Left lung (tissue), 10 donors: ENCODE results near the gene CHN1. TPM values are rescaled to one million over a fixed set of nuclear protein-coding genes. Genes with fewer than 3 reads are reported as not detected.

Experiments used
- ATAC-seq: fragments of 200-7000 bp; cut with Tn5 transposase; one replicate; pipeline ENCODE4 v1.9.1; 2020; ENCODE audit warnings: moderate library complexity
- DNase-seq, 4 donors: peaks; one replicate each; pipeline ENCODE4 v3.0.0-alpha.2; 2013 to 2020
- H3K27ac ChIP-seq, 2 donors: fragments of 200-600 bp; sonication (generic) in 1 of 2; one replicate each; pipeline versions ENCODE4 v1.5.0 to v1.8.0; 2020 to 2021
- H3K27me3 ChIP-seq, 2 donors: fragments of 200-600 bp; sonication (generic) in 1 of 2; one replicate each; pipeline versions ENCODE4 v1.5.0 to v1.8.0; 2020 to 2021
- H3K36me3 ChIP-seq, 2 donors: fragments of 200-600 bp; sonication (generic) in 1 of 2; one replicate each; pipeline versions ENCODE4 v1.5.0 to v1.8.0; 2020 to 2021
- H3K4me1 ChIP-seq, 2 donors: fragments of 200-600 bp; one replicate each; pipeline ENCODE4 v1.8.0; 2021
- H3K4me3 ChIP-seq, 2 donors: fragments of 200-600 bp; sonication (generic) in 1 of 2; one replicate each; pipeline versions ENCODE4 v1.5.0 to v1.8.0; 2020 to 2021; ENCODE audit warnings: mild to moderate bottlenecking in 1 of 2
- H3K9me3 ChIP-seq, 2 donors: fragments of 200-600 bp; sonication (generic) in 1 of 2; one replicate each; pipeline versions ENCODE4 v1.5.0 to v1.8.0; 2020 to 2021
- CTCF ChIP-seq, 2 donors: fragments of 200-600 bp; sonication (generic) in 1 of 2; IDR thresholded peaks; one replicate each; pipeline versions ENCODE4 v1.5.0 to v1.8.0; 2021; ENCODE audit warnings: antibody characterized with exemption in 2 of 2
- intact Hi-C, 2 donors: fragments of 100-400 bp; cut with DNase I; formaldehyde crosslinking; loops; one replicate each; pipeline versions ENCODE4 v1.11.2 to v1.14.2; 2022
- polyA plus RNA-seq, 6 donors: library from polyadenylated mRNA; unstranded; fragments of 120-200 nt; gene quantifications; one replicate each; pipeline ENCODE4 v1.2.1, GENCODE V29; 2013; ENCODE audit not compliant: insufficient read length in 6 of 6
- total RNA-seq, 2 donors: library from RNA; stranded (reverse); fragmentation: NEBNext Ultra II Directional; extraction: Animal tissue kit (Norgen Biotek cat#: 25700); gene quantifications; one replicate each; pipeline ENCODE4 v1.2.1, GENCODE V29; 2021
- donor health status: DM: no; HTN: yes; CAD: no.
- donor health status: DM: no; HTN: no; CAD: no.

Gene CHN1
- total and polyA plus RNA-seq, 8 donors: 27.4 to 170 (median 99.9) TPM

DNA sequence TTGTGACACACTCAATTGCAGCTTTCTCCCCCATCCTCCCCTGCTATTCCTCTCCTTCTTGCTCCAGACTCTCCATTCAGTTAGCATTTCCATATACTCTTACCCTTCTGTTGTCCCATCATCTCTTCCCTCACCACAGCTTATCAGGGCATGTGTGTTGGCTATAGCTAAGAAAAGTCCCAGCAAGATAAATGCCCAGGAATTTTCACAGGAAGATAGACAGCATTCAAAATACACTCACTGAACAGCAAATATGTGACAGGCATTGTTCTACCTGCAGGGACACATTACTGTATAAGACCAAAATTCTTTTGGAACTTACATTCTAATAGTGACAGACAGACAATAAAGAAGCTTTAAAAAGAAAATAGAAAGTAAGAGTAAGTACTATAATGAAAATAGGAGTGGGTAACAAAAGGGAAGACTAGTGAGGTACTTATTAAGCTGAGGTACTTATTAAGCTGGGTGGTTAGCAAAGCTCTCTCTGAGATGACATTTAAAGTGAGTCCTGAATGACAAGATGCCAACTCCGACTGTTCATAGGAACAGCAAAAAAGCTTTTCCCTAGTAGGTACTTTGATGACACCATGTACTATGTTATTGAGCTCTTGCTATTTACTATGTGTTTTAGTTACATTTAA is 86.2 kb downstream of the CHN1 start:
- intact Hi-C loops: no loop called here
- H3K27me3 ChIP-seq: no peaks in the 10 kb centered on the region
- H3K4me3 ChIP-seq: no peak overlapping the region
- H3K4me1 ChIP-seq: no peaks in the 10 kb centered on the region
- no peaks in the 10 kb centered on the region for H3K36me3 ChIP-seq
- no peak for TF ChIP-seq CTCF (IDR thresholded peaks at IDR 0.05)
- H3K9me3 ChIP-seq: no peaks in the 10 kb centered on the region
- H3K27ac ChIP-seq: no peak overlapping the region
- DNase-seq: no peak
- no peak for ATAC-seq

DNA sequence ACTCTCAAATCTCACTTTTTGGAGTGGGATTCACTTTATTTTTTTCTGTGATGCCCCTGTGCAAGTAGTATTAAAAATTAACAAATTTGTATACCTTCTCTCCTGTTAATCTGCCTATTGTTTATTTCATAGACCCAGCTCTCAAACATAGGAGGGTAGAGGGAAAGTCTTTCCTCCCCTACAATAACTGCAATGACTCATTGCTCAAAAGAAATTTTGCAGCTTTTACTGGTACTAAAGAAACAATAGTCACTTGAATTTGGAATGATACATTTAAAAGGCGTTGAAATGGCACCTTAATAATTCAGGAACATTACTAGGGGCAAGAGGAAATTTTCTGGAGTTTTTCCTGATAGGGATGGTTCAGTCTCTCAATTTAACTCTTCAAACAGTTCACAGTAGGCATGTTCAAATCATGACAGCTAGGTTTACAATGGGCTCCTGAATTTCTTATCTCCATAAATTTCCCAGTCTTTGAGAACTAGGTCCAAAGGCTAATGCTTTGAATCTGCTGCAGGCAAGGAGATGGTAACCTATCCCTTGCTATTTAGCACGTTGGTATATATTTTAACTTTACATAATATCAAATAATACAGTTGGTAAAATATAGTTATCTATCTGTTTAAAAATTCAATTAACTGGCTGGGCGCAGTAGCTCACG is 88.8 kb downstream of the CHN1 start:
- no peak for ATAC-seq
- Histone ChIP-seq H3K4me3 (no peak overlapping the region), H3K27me3 (no peaks in the 10 kb centered on the region), H3K27ac (no peak overlapping the region), H3K4me1 (no peaks in the 10 kb centered on the region), H3K36me3 (no peaks in the 10 kb centered on the region), H3K9me3 (no peaks in the 10 kb centered on the region)
- DNase-seq: no peak
- TF ChIP-seq CTCF (IDR thresholded peaks at IDR 0.05): no peak
- intact Hi-C loops: no loop called here

DNA sequence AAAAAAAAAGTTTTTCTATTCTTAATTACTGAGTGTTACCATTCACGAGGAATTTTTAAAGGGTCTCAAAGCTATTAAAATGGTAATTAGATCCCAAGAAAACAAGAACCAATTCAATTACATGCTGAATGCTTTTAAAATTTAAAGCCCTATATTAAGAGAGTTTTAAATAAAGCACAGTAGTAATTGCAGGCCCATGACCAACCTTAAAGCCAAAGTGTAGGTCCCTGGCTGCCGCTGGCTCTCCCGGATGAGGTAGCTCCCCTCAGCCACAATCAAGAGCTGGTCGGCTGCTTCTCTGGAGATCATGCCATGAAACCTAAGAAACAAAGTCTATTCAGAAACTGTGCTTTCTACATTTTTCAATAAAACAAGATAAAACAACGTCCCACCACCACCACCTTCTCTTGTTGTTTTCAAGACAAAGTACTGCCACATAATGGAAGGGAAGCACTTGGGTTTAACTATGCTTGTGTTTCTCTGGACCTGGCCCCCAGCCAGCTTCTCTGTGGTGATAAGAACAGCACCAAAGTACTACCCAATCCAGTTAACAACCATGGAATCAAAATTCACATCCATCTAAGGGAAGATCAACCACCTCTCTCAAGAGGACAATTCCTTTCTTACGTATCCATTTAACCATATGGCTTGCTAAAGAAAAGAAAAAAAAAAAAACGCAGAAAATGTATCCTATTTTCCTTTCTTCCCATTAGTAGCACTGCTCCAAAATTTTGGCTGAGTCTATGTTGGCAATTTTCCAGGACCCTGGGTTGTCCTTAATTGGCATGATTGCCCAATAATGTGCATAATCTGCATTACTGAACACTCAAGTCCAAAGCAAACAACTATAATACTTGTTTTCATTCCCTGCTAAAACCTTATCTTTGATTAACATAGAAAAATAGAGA is 90.1 kb downstream of the CHN1 start:
- intact Hi-C loops: no loop called here
- Histone ChIP-seq H3K27ac (no peak overlapping the region), H3K36me3 (no peaks in the 10 kb centered on the region), H3K4me1 (no peaks in the 10 kb centered on the region), H3K9me3 (no peaks in the 10 kb centered on the region), H3K4me3 (no peak overlapping the region), H3K27me3 (no peaks in the 10 kb centered on the region)
- DNase-seq (peak in 2 of 4 donors; percentile 65 to 79), ATAC-seq (no peak)
- no peak for TF ChIP-seq CTCF (IDR thresholded peaks at IDR 0.05)

DNA sequence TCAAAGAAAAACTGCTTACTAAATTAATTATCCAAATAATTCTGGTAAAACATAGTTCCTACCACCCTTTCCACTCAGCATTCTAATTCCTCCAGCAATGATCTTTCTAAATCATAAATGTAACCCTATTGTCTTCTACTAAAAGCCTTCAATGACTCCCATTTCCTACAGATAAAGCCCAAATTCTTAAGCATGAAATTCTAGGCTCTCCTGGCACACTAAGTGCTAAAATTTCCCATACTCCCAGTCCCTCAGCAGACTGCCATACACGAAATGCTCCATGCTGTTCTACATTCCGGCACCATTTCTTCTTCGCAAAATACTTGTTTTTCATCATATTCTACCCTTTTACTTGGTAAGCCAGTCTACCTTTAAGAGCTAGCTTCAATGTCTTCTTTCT is 96.9 kb downstream of the CHN1 start:
- intact Hi-C loops: no loop called here
- ATAC-seq: no peak
- no peaks in the 10 kb centered on the region for H3K36me3 ChIP-seq

More for the DNA sequence above, 96.9 kb downstream of the CHN1 start:
- Histone ChIP-seq H3K4me3 (no peak overlapping the region), H3K9me3 (no peaks in the 10 kb centered on the region), H3K27me3 (no peaks in the 10 kb centered on the region), H3K27ac (no peak overlapping the region), H3K4me1 (no peaks in the 10 kb centered on the region)
- DNase-seq: no peak
- no peak for TF ChIP-seq CTCF (IDR thresholded peaks at IDR 0.05)
